ENCODE measurements around the gene SHISAL1. TPM values are rescaled to one million over a fixed set of nuclear protein-coding genes. Genes with fewer than 3 reads are reported as not detected.

The SHISAL1 gene
- total RNA-seq, 1 experiment from 2014 or later = 2.9 TPM

DNA sequence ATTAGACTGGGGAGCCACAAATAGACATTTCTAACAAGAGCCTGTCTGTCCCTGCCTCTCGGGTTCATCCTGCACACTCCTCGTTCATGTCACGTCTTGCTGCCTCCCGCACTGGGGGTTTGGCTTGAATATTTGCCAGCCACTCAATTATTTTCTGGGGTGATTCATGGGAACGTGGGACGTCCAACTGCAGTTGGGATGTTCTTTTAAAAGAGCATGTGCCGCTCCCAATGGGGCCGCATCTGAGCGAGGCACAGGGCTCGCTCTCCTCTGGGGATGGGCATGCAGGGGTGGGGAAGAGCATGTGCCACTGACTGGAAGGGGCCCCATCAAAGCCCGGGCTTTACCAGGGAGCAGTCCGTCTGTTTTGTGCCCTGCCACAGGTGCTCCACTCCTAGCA lies 88.6 kb downstream of the SHISAL1 start:
- Histone ChIP-seq H2BK20ac (ENCODE audit: low read depth, low read length, poor library complexity, severe bottlenecking) (no peak overlapping the region), H2BK15ac (ENCODE audit: low read depth, low read length) (no peak overlapping the region), H3K4ac (ENCODE audit: low read depth, low read length) (no peak overlapping the region), H3K14ac (ENCODE audit: insufficient read depth, low read length) (no peak overlapping the region), H3K79me2 (ENCODE audit: insufficient read depth, low read length) (no peaks in the 10 kb centered on the region), H2BK120ac (ENCODE audit: low read depth, low read length, poor library complexity, severe bottlenecking) (no peak overlapping the region), H3T11ph (ENCODE audit: low read length) (no peak overlapping the region), H3K27me3 (ENCODE audit: insufficient read depth, low read length) (no peaks in the 10 kb centered on the region), H3K79me1 (ENCODE audit: insufficient read depth, low read depth, low read length, poor library complexity, severe bottlenecking) (no peaks in the 10 kb centered on the region), H3K27ac (ENCODE audit: insufficient read length, low read depth, low read length) (no peak overlapping the region), H4K91ac (ENCODE audit: insufficient read length, low read depth, low read length) (no peak overlapping the region), H3K9me3 (ENCODE audit: control insufficient read depth, low read depth, low read length) (no peaks in the 10 kb centered on the region), H4K5ac (ENCODE audit: insufficient read length, low read depth, low read length) (no peak overlapping the region), H2BK5ac (ENCODE audit: insufficient read length, low read length) (no peak overlapping the region), H3K4me2 (ENCODE audit: insufficient read depth, insufficient read length, low read length) (no peak overlapping the region), H3K23me2 (ENCODE audit: insufficient read length, low read depth, low read length, poor library complexity, severe bottlenecking) (no peaks in the 10 kb centered on the region), H3K23ac (ENCODE audit: insufficient read length, low read depth, low read length) (no peak overlapping the region), H4K20me1 (ENCODE audit: control insufficient read depth, insufficient read depth, insufficient read length) (peaks cover 5% of the 10 kb centered on the region), H2BK12ac (ENCODE audit: insufficient read length, low read depth, low read length) (no peak overlapping the region), H2AK5ac (ENCODE audit: insufficient read length, low read length) (no peak overlapping the region), H4K8ac (replicated peaks; ENCODE audit: insufficient read length, low read depth, low read length) (no peak overlapping the region), H3K4me1 (ENCODE audit: insufficient read depth, low read length) (no peaks in the 10 kb centered on the region), H3K9ac (ENCODE audit: extremely low read depth, insufficient read length, low read length) (no peak overlapping the region), H3K56ac (ENCODE audit: insufficient read length, low read depth, low read length) (no peak overlapping the region), H3K18ac (ENCODE audit: insufficient read length, low read depth, low read length) (no peak overlapping the region), H2AFZ (ENCODE audit: low read length) (no peak overlapping the region)
- peaks cover 14% of the 10 kb centered on the region for H3K27me3 Mint-ChIP-seq (ENCODE audit: low read depth)
- no peak for DNase-seq
- TF ChIP-seq CTCF (conservative IDR thresholded peaks at IDR 0.05) = no peak
- peaks cover 15 to 17% of the 10 kb centered on the region in 2 experiments for H3K9me3 Mint-ChIP-seq
- no CpG with 5 or more reads among the region's 12 CpGs for WGBS (ENCODE audit: extremely low coverage, insufficient read length, low lambda C conversion rate)
- H3K4me1 Mint-ChIP-seq = no peaks in the 10 kb centered on the region
- peaks cover 0 to 9% (median 0%) of the 10 kb centered on the region in 3 experiments; a peak in 2 of 7 replicates for H3K36me3 Mint-ChIP-seq (ENCODE audit: insufficient read depth in 1 of 3, low read depth in 3 of 3)
- H3K27ac Mint-ChIP-seq = no peak overlapping the region
- no peak overlapping the region for H3K4me3 Mint-ChIP-seq
